ENCODE measurements around the gene PRKG1. TPM values are rescaled to one million over a fixed set of nuclear protein-coding genes. Genes with fewer than 3 reads are reported as not detected.
"Not testable (repeated sequence)": the region's sequence is repeated elsewhere in the genome, so short reads cannot be mapped to it uniquely, and the experiment has no call there.

PRKG1 gene
- total RNA-seq, 1 experiment from 2014 or later, result 0.21 TPM

- no peak for DNase-seq
- intact Hi-C loops (cut with micrococcal nuclease; ENCODE audit: unreplicated experiment), result no loop called here
- Mint-ChIP-seq H3K4me3 (ENCODE audit: low read depth, unreplicated experiment) (no peak overlapping the region), H3K27ac (ENCODE audit: unreplicated experiment) (no peak overlapping the region), H3K4me1 (ENCODE audit: low read depth, unreplicated experiment) (peaks cover 15% of the 10 kb centered on the region), H3K27me3 (ENCODE audit: unreplicated experiment) (no peaks in the 10 kb centered on the region), H3K36me3 (ENCODE audit: insufficient read depth, unreplicated experiment) (no peaks in the 10 kb centered on the region), H3K9me3 (ENCODE audit: low read depth, unreplicated experiment) (no peaks in the 10 kb centered on the region)
- no TSS peak for BruUV-seq (replicated peaks)
- CTCF ChIA-PET, result no interaction called here
- TF ChIP-seq, protein P1, sequence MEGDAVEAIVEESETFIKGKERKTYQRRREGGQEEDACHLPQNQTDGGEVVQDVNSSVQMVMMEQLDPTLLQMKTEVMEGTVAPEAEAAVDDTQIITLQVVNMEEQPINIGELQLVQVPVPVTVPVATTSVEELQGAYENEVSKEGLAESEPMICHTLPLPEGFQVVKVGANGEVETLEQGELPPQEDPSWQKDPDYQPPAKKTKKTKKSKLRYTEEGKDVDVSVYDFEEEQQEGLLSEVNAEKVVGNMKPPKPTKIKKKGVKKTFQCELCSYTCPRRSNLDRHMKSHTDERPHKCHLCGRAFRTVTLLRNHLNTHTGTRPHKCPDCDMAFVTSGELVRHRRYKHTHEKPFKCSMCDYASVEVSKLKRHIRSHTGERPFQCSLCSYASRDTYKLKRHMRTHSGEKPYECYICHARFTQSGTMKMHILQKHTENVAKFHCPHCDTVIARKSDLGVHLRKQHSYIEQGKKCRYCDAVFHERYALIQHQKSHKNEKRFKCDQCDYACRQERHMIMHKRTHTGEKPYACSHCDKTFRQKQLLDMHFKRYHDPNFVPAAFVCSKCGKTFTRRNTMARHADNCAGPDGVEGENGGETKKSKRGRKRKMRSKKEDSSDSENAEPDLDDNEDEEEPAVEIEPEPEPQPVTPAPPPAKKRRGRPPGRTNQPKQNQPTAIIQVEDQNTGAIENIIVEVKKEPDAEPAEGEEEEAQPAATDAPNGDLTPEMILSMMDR (IDR thresholded peaks at IDR 0.05; ENCODE audit: unreplicated experiment), result no peak
Measured at GRCh38 chr10:51683031-51683691, 608.9 kb downstream of the PRKG1 start.

DNA sequence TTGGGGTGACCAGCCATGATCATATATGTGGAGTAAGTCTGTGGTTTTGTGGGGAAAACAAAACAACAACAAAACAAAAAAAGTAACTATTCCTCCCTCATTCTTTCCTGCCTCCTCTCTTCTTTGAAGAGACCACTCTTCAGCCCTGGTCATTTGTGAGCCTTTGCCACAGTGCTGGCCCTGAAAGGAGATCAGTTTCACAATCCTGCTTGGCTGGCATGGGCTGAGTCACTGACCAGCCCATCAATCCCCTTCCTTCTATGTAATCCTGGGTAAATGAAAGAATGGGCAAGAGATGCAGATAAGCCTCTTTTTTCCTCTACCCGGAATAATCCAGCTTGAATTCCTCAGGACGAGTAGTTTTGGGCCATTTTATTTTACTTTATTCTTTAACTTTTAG is 611.5 kb downstream of the PRKG1 start:
- Mint-ChIP-seq H3K27me3 (ENCODE audit: unreplicated experiment) (no peaks in the 10 kb centered on the region), H3K9me3 (ENCODE audit: low read depth, unreplicated experiment) (peaks cover 5% of the 10 kb centered on the region), H3K27ac (ENCODE audit: unreplicated experiment) (no peak overlapping the region), H3K36me3 (ENCODE audit: insufficient read depth, unreplicated experiment) (no peaks in the 10 kb centered on the region), H3K4me1 (ENCODE audit: low read depth, unreplicated experiment) (peaks cover 27% of the 10 kb centered on the region), H3K4me3 (ENCODE audit: low read depth, unreplicated experiment) (no peak overlapping the region)
- no TSS peak for BruUV-seq (replicated peaks)
- DNase-seq, result peak; percentile 47
- TF ChIP-seq, protein P1 (IDR thresholded peaks at IDR 0.05; ENCODE audit: unreplicated experiment), result no peak
- intact Hi-C loops (cut with micrococcal nuclease; ENCODE audit: unreplicated experiment), result no loop called here
- CTCF ChIA-PET, result no interaction called here

GRCh38 chr10:51687296-51687695 is 613.0 kb downstream of the PRKG1 start:
- Mint-ChIP-seq H3K27ac (ENCODE audit: unreplicated experiment) (no peak overlapping the region), H3K36me3 (ENCODE audit: insufficient read depth, unreplicated experiment) (no peaks in the 10 kb centered on the region), H3K9me3 (ENCODE audit: low read depth, unreplicated experiment) (peaks cover 5% of the 10 kb centered on the region), H3K4me1 (ENCODE audit: low read depth, unreplicated experiment) (peaks cover 22% of the 10 kb centered on the region), H3K27me3 (ENCODE audit: unreplicated experiment) (no peaks in the 10 kb centered on the region), H3K4me3 (ENCODE audit: low read depth, unreplicated experiment) (no peak overlapping the region)
- CTCF ChIA-PET, result no interaction called here
- intact Hi-C loops (cut with micrococcal nuclease; ENCODE audit: unreplicated experiment), result no loop called here
- TF ChIP-seq, protein P1 (IDR thresholded peaks at IDR 0.05; ENCODE audit: unreplicated experiment), result no peak
- DNase-seq, result no peak
- no TSS peak for BruUV-seq (replicated peaks)

GRCh38 chr10:51688826-51689225 is 614.5 kb downstream of the PRKG1 start:
- H3K27me3 Mint-ChIP-seq (ENCODE audit: unreplicated experiment); H3K9me3 Mint-ChIP-seq (ENCODE audit: low read depth, unreplicated experiment); DNase-seq; intact Hi-C loops (cut with micrococcal nuclease; ENCODE audit: unreplicated experiment); CTCF ChIA-PET; H3K27ac Mint-ChIP-seq (ENCODE audit: unreplicated experiment); H3K4me3 Mint-ChIP-seq (ENCODE audit: low read depth, unreplicated experiment); H3K36me3 Mint-ChIP-seq (ENCODE audit: insufficient read depth, unreplicated experiment); BruUV-seq (replicated peaks): not testable (repeated sequence)
- H3K4me1 Mint-ChIP-seq (ENCODE audit: low read depth, unreplicated experiment), result peaks cover 11% of the 10 kb centered on the region

GRCh38 chr10:51689536-51689935 is 615.2 kb downstream of the PRKG1 start:
- Mint-ChIP-seq H3K4me1 (ENCODE audit: low read depth, unreplicated experiment) (peaks cover 11% of the 10 kb centered on the region), H3K4me3 (ENCODE audit: low read depth, unreplicated experiment) (no peak overlapping the region), H3K27ac (ENCODE audit: unreplicated experiment) (no peak overlapping the region), H3K36me3 (ENCODE audit: insufficient read depth, unreplicated experiment) (no peaks in the 10 kb centered on the region), H3K27me3 (ENCODE audit: unreplicated experiment) (no peaks in the 10 kb centered on the region), H3K9me3 (ENCODE audit: low read depth, unreplicated experiment) (peaks cover 5% of the 10 kb centered on the region)
- CTCF ChIA-PET, result no interaction called here
- intact Hi-C loops (cut with micrococcal nuclease; ENCODE audit: unreplicated experiment), result no loop called here
- BruUV-seq (replicated peaks), result no TSS peak
- DNase-seq, result no peak
- TF ChIP-seq, protein P1 (IDR thresholded peaks at IDR 0.05; ENCODE audit: unreplicated experiment), result no peak
